Spinal cord (tissue), 10 donors: Measurements from ENCODE around the gene CASTOR1. TPM values are rescaled to one million over a fixed set of nuclear protein-coding genes. Genes with fewer than 3 reads are reported as not detected.
"Not testable (repeated sequence)": the region's sequence is repeated elsewhere in the genome, so short reads cannot be mapped to it uniquely, and the experiment has no call there.

Source experiments
- DNase-seq, 6 donors: peaks; one replicate each; pipeline versions ENCODE4 v3.0.0 to v3.0.0-alpha.2; 2013 to 2015; ENCODE audit warnings: low spot score in 6 of 6, low read depth in 4 of 6
- H3K27ac ChIP-seq: one replicate; pipeline ENCODE4 v1.5.1; 2013; ENCODE audit warnings: low read depth, low read length, control low read depth
- H3K27me3 ChIP-seq: one replicate; pipeline ENCODE4 v1.6.1; 2013; ENCODE audit warnings: low read length; ENCODE audit not compliant: control insufficient read depth, insufficient read depth
- H3K36me3 ChIP-seq: one replicate; pipeline ENCODE4 v1.6.1; 2013; ENCODE audit warnings: low read length; ENCODE audit not compliant: control insufficient read depth, insufficient read depth
- H3K4me1 ChIP-seq: one replicate; pipeline ENCODE4 v1.6.1; 2013; ENCODE audit warnings: low read length; ENCODE audit not compliant: control insufficient read depth, insufficient read depth
- H3K4me3 ChIP-seq: one replicate; pipeline ENCODE4 v1.5.1; 2013; ENCODE audit warnings: low read depth, low read length, control low read depth
- H3K9me3 ChIP-seq: one replicate; pipeline ENCODE4 v1.6.1; 2013; ENCODE audit warnings: low read length; ENCODE audit not compliant: control insufficient read depth, insufficient read depth
- WGBS: methylation state at CpG from one replicate; pipeline ENCODE4 v1.1.5; 2013; ENCODE audit warnings: missing lambda C conversion rate; ENCODE audit not compliant: insufficient coverage; 5-methylcytosine and 5-hydroxymethylcytosine counted together
- long read RNA-seq, 4 donors: transcript quantifications; one replicate each; lab custom pipeline, GENCODE V29; 2026
- polyA plus RNA-seq, 2 donors: library from polyadenylated mRNA; unstranded; fragments of 120-200 nt; gene quantifications; one replicate each; pipeline ENCODE4 v1.2.1, GENCODE V29; 2013; ENCODE audit not compliant: insufficient read length in 2 of 2
- total RNA-seq, 2 donors: library from RNA; depleted of rRNA in 1 of 2; stranded (reverse); fragments of 120-200 nt in 1 of 2; fragments of >200 nt in 1 of 2; gene quantifications; one replicate each; pipeline versions ENCODE4 v1.2.3 to v1.2.4, GENCODE V29; 2013 to 2014
- donor health status: healthy.

Gene CASTOR1
- total RNA-seq (10 to 100 TPM in 1 of 2 donors, 1 to 10 TPM in 1; 6.6 to 34.9 TPM), polyA plus RNA-seq (10 to 100 TPM; 10.4 to 17.4 TPM)
- long read RNA-seq, donor 1, partial matches to known transcripts, result 0 of 6 reads
- long read RNA-seq, donor 1, other reads (novel, unspliced or antisense), result 0 of 6 reads
- long read RNA-seq, donor 2, result 0 reads
- long read RNA-seq, donor 3, partial matches to known transcripts, result 0 of 3 reads
- long read RNA-seq, donor 3, other reads (novel, unspliced or antisense), result 0 of 3 reads
- long read RNA-seq, donor 4, transcript CASTOR1-202 (9 exons, 1,623 nt), result major isoform, 5 of 9 reads
- long read RNA-seq, donor 4, partial matches to known transcripts, result 0 of 9 reads
- long read RNA-seq, donor 4, other reads (novel, unspliced or antisense), result 0 of 9 reads

DNA sequence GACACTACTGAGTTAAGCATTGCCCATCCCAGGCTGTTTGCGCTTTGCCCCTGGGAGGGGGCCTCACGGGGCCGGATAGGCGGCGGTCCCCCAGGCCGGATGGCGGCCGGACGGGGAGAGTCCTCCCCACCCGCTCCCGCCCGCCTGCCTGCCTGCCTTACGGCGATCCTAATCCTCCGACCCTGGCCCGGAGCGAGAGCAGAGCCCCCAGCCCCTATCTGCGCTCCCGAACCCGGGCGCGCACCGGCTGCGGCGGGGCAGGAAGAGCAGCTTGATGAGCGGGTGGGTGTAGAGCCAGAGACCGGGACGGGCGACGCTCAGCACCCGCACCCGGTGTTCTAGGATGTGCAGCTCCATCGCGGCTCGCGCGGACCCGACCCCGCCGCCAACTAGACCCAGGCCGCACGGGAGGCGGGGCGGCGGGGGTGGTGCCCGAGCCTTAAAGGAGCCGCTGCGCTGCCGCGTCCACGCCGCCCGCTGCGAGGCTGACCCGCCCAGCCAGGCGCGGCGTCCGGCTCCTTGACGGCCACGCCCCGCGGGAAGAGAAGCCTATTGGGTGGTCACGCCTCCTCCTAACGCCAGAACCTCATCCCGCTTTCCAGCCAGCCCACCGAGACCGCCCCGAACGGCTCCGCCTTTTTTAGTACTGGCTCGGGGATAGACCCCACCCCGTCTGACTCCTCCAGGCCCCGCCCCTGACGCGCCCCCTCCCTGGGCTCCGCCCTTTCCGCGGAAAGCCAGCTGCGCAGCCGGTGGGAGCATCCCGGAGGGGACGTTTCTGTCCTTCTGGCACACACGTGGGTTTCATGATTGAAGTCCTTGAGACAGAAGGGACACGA lies at the start of gene CASTOR1:
TSS of gene CASTOR1 (minus strand) at position 365 of the 839 bp plus-strand sequence. CDS start at position 357, 8 bp downstream.
- peak; percentile 75 to 98 (median 91) for DNase-seq
- peak within 1 kb of the TSS; percentile 88 for H3K27ac ChIP-seq
- peak within 1 kb of the TSS; percentile 74 for H3K4me3 ChIP-seq
- H3K4me1 ChIP-seq, result peaks cover 50% of the 10 kb centered on the region
- no peaks in the 10 kb centered on the region for H3K27me3 ChIP-seq
- peaks cover 63% of the 10 kb centered on the region for H3K36me3 ChIP-seq
- under 1% methylated on average over 85 of the region's 85 CpGs for WGBS
- H3K9me3 ChIP-seq, result no peaks in the 10 kb centered on the region

DNA sequence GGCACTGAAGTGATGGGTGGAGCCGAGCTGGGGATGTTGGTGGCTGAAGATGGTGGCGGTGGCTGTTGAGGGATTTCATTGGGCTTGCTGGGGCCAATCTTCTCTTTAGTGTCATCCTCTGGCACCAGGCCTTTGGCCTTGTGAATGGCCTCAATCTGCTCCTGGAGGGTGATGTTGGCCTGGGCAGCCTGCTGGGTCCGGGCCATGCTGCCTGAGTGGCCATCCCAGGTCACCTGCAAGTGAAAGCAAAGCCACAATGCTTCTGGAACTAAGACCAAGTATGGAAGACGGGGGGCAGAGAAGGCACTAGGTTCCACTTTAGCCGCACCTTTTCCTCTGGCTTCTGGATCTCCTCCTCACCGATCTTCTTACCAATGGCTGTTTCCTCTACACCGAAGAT lies 49.5 kb upstream of the CASTOR1 start:
- Histone ChIP-seq H3K9me3 (no peaks in the 10 kb centered on the region), H3K27ac (no peak overlapping the region), H3K4me3 (no peak overlapping the region), H3K4me1 (peaks cover 52% of the 10 kb centered on the region), H3K36me3 (peaks cover 93% of the 10 kb centered on the region), H3K27me3 (no peaks in the 10 kb centered on the region)
- no peak for DNase-seq
- WGBS, result 96% methylated on average over 7 of the region's 7 CpGs

DNA sequence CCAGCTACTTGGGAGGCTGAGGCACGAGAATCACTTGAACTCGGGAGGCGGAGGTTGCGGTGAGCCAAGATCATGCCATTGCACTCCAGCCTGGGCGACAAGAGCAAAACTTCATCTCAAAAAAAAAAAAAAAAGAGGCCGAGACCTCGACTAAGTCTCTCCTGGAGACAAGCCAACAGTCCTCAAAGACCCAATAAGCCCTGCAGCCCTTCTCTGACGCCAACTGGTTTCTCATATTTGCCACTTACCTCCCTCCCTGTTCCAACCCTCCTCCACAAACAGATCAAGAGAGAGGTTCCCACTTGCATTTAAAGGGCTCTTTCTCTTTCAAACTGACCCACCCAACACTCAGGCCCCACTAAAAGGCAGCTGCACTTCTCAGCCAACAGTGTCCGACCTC lies 49.0 kb upstream of the CASTOR1 start:
- Histone ChIP-seq H3K36me3 (peaks cover 92% of the 10 kb centered on the region), H3K4me1 (peaks cover 52% of the 10 kb centered on the region)
- not testable (repeated sequence) for H3K27ac ChIP-seq, H3K4me3 ChIP-seq, H3K27me3 ChIP-seq, H3K9me3 ChIP-seq, DNase-seq
- 83% methylated on average over 8 of the region's 9 CpGs for WGBS

DNA sequence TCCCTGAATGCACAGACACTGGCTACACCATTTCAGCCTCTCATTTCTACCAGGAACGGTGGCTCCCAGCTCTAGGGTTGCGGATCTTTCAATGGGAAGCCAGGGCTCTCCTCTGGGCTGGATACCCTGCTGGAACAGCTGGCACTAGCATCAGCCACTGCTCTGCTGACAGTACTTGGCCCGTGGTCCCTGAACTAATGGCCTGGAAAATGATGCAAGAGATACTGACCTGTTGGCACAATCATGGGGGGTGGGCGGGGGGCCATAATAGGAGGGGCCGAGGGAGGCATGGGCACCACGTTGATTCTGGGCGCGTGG lies 48.1 kb upstream of the CASTOR1 start:
- Histone ChIP-seq H3K4me3 (no peak overlapping the region), H3K9me3 (no peaks in the 10 kb centered on the region), H3K36me3 (peaks cover 93% of the 10 kb centered on the region), H3K27ac (no peak overlapping the region), H3K27me3 (no peaks in the 10 kb centered on the region), H3K4me1 (peaks cover 59% of the 10 kb centered on the region)
- DNase-seq, result peak in 2 of 6 donors; percentile 10 to 78
- 68% methylated on average over 8 of the region's 8 CpGs for WGBS

DNA sequence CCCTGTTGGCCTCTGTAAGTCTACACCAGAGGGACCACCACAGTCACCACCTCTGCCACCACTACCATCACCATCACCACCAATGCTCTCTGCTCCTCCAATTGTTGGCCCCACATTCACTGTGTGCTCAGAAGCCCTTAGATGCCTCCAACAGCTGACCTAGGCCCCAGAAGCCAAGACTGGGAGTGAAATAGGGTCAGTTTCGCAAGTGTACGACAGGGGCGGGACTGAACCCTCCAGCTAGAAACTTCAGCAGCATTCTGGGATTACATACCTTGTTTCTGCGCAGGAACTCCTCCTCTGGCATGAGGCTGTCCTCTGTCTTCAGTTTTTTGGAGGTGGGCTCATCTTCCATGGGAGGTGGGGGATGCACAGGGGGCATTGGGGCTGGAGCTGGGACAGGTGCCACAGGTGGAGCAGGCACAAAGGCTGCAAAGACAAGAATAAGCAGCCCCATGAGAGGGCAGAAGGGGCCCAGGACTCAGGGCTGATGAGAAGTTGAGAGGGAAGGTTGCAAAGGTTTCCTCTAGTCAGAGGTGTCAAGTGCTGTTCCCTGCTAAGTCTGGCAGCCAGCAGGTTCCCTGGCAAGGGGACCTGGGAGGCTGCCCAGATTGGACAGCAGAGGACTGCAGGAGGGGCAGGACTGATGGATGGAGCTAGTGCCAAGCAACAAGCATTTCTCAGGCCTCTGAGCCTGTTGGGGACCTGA lies 47.6 kb upstream of the CASTOR1 start:
- no peaks in the 10 kb centered on the region for H3K27me3 ChIP-seq
- H3K4me1 ChIP-seq, result peaks cover 57% of the 10 kb centered on the region
- 100% methylated on average over 4 of the region's 4 CpGs for WGBS
- no peaks in the 10 kb centered on the region for H3K9me3 ChIP-seq
- H3K4me3 ChIP-seq, result no peak overlapping the region
- peak in 1 of 6 donors; percentile 22 for DNase-seq
- H3K36me3 ChIP-seq, result peaks cover 90% of the 10 kb centered on the region
- no peak overlapping the region for H3K27ac ChIP-seq

DNA sequence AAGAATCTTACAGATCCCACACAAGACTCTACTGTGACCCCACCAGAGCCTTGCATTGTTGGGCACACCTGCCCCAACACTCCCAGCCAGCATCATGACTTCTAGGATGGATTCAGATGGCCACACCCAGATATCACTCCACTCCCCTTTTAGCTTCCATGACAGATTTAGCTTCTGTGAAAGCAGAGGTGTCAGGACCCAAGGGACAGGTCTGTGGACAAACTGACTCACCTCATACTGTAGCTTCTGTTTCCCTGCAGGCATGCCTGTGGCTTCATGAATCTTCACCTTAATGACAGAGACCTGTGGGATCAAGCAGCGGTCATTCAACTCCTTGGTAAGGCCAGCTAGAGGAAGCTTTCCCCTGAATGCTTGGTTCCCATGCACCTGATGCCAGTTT lies 45.9 kb upstream of the CASTOR1 start:
- WGBS, result 100% methylated on average over 1 of the region's 1 CpG
- Histone ChIP-seq H3K4me1 (peaks cover 41% of the 10 kb centered on the region), H3K9me3 (no peaks in the 10 kb centered on the region), H3K27ac (no peak overlapping the region), H3K4me3 (no peak overlapping the region), H3K36me3 (peaks cover 88% of the 10 kb centered on the region), H3K27me3 (no peaks in the 10 kb centered on the region)
- no peak for DNase-seq

DNA sequence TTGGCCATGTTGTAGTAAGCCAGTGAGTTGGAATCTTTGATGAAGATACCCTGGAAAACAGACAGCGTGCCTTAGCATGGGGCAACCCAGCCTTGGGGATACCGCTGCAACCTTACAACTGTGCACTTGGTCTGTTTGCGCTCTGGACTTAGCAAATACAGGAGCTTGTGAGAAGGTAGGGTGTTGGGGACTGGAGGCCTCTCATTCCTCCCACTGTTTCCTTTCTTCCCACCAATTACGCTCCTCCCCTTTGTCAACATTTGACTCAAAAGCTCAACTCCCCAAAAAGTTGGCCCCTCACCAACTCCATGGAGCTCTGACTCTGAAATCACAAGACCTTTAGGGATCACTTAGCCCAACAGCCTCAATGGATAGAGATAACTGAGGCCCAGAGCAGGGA lies 45.3 kb upstream of the CASTOR1 start:
- DNase-seq, result no peak
- Histone ChIP-seq H3K27ac (no peak overlapping the region), H3K27me3 (no peaks in the 10 kb centered on the region), H3K4me1 (peaks cover 35% of the 10 kb centered on the region), H3K4me3 (no peak overlapping the region), H3K9me3 (no peaks in the 10 kb centered on the region), H3K36me3 (peaks cover 88% of the 10 kb centered on the region)
- WGBS, result 100% methylated on average over 3 of the region's 4 CpGs

DNA sequence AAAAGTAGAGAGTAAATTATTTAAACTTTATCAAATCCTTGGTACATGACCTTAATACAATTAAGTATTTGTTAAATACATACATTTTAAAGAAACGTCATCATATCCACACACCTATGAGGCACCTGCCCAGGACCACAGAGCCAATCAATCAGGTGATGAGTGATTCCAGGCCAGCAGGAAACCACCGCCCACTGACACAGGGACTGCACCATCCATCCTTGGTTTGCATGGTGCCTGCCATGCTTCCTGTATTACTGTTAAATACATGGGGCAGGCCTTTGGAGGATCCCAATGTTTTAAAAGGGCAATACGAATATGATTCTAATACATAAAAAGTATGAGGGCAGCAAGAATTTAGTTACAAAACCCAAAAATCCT lies 44.4 kb upstream of the CASTOR1 start:
- WGBS, result 100% methylated on average over 1 of the region's 3 CpGs
- peaks cover 27% of the 10 kb centered on the region for H3K4me1 ChIP-seq
- no peak for DNase-seq
- H3K27ac ChIP-seq, result no peak overlapping the region
- H3K27me3 ChIP-seq, result no peaks in the 10 kb centered on the region
- H3K36me3 ChIP-seq, result peaks cover 78% of the 10 kb centered on the region
- no peaks in the 10 kb centered on the region for H3K9me3 ChIP-seq
- H3K4me3 ChIP-seq, result no peak overlapping the region

DNA sequence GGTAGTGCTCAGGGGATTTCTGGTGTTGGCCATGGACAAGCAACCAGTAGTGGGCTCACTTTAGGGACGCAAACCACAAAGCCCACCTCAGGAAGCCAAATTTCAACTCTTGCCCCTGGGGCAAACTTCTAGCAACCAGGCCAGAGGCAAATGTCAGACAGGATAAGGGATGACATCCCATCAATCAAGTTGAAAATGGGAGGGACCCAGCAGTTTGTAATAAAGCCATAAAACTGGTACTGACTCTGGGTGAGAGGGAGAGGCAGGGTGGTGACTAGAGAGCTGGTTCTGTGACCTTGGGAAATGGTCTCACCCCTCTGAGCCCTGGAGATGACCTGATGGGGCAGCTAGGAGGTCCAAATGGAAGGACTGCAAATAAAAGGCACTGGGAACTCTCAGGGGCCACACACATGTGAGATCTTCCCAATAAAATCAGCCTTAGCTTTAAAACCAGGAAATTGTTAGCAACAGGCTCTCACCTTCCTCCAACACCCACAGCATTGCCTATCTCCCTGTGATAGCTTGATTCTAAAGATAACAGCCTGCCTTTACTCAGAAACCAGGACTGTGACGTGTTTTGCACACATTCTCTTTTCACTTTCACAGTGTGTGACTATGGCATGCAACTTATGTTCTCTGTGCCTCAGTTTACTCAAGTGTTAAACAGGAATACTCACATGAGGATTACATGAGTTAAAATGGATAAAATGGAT lies 43.8 kb upstream of the CASTOR1 start:
- Histone ChIP-seq H3K27me3 (no peaks in the 10 kb centered on the region), H3K9me3 (no peaks in the 10 kb centered on the region), H3K4me1 (peaks cover 22% of the 10 kb centered on the region), H3K27ac (no peak overlapping the region), H3K4me3 (no peak overlapping the region), H3K36me3 (peaks cover 73% of the 10 kb centered on the region)
- no CpG with 5 or more reads among the region's 2 CpGs for WGBS
- no peak for DNase-seq
